Raji (cell line): ENCODE data around the gene CCDC34.

Source experiments
- POLR2A ChIP-seq: IDR thresholded peaks from 2 replicates; pipeline ENCODE4 v1.6.1; 2011; ENCODE audit warnings: low read depth, low read length, control low read depth; ENCODE audit not compliant: insufficient read depth

CCDC34 gene

GRCh38 chr11:27397624-27398399 is 34.8 kb upstream of the CCDC34 start:
- TF ChIP-seq POLR2A = no peak

- no peak for TF ChIP-seq POLR2A
Measured at GRCh38 chr11:27396259-27396839, 33.3 kb upstream of the CCDC34 start.

- no peak for TF ChIP-seq POLR2A
Measured at GRCh38 chr11:27395556-27396258, 32.7 kb upstream of the CCDC34 start.

- no peak for TF ChIP-seq POLR2A
Measured at GRCh38 chr11:27394781-27395228, 31.8 kb upstream of the CCDC34 start.

GRCh38 chr11:27392278-27393114 is 29.5 kb upstream of the CCDC34 start:
- no peak for TF ChIP-seq POLR2A

GRCh38 chr11:27391331-27392015 is 28.5 kb upstream of the CCDC34 start:
- TF ChIP-seq POLR2A = no peak

DNA sequence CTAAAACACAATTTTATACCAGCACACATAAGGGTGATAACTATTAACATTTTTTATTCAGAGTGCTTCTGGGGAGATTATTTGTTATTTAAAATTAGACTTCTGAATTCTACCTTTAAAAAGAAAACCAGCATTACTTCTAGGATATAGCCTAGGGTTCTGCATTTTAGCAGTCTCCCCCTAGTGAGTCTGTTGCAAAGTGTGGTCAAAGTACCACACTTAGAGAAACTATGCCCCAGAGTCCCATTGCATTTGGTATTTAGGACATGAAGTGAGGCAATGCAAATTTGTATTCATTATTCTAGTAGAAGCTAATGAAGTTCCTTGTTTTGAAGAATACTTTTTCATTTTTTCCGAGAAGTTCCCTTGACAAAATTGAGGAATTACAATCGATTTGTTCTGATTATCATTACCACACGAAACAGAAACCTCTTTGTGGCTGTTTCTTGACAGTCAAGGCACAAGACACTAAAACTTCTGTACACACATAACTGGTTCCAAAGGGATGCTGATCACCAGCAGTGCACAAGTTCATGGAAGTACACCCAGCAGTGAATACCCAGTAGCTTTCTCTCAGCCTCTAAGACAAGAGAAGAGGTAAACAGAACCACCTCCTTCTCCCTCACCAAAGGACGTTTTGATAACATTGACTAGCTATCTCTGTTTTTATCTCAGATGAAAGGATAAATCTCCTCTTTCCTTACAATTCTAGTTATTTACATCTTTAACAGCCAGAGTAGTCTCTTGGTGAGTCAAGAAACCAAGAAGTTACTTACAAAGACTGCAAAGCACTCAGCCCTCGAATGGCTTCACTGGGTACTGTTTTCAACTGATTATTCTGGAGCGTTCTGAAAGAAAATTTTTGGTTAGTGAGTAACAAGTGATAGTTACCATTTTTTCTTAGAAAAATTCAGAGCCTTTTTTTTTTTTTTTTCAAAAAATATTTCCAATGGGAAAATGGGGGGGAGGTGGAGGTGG is 27.6 kb upstream of the CCDC34 start:
- TF ChIP-seq POLR2A = no peak

GRCh38 chr11:27388869-27389268 is 25.9 kb upstream of the CCDC34 start:
- TF ChIP-seq POLR2A = no peak

DNA sequence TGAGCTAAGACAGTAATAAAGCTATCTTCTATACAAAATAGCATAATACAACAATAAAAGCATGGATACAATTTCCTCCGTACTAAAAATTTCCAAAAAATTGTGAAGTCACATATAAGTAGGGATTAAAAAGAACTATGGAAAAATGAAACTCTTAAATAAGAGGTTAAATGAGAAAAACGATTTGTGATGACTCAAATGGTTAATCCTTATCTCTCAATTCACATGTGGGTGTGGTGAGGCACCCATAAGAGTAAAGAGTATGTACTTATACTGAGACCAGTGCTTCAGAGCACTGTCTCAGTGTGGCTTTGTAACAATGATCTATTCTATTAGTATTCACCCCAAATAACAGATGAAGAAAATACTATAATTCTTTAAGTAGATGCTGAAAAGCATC is 25.0 kb upstream of the CCDC34 start:
- no peak for TF ChIP-seq POLR2A

DNA sequence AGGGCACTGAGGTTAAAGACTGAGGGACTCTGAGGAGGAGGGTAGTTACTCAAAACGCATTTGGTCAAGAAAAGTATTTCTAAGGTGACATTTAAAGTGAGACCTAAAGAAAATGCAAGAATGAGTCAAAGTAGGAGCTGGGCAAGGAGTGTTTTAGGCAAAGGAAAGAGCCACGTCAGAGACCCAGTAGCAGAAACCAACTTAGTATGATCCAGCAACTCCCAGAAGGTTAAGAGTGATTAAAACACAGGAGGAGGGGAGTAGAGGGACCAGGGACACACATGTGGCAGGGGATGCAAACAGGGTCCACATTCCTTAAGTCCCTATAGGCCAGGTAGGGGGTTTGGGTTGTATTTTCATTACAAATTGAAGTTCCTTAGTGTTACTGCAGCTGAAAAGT is 24.3 kb upstream of the CCDC34 start:
- no peak for TF ChIP-seq POLR2A

GRCh38 chr11:27386181-27386845 is 23.3 kb upstream of the CCDC34 start:
- TF ChIP-seq POLR2A = no peak

- no peak for TF ChIP-seq POLR2A
Measured at GRCh38 chr11:27385245-27385644, 22.2 kb upstream of the CCDC34 start.

- TF ChIP-seq POLR2A = no peak
Measured at GRCh38 chr11:27384227-27384626, 21.2 kb upstream of the CCDC34 start.
